ENCODE results near the gene ORC2. TPM values are rescaled to one million over a fixed set of nuclear protein-coding genes. Genes with fewer than 3 reads are reported as not detected.

ORC2 gene
- total RNA-seq, 1 experiment from 2014 or later: 17.7 TPM

DNA sequence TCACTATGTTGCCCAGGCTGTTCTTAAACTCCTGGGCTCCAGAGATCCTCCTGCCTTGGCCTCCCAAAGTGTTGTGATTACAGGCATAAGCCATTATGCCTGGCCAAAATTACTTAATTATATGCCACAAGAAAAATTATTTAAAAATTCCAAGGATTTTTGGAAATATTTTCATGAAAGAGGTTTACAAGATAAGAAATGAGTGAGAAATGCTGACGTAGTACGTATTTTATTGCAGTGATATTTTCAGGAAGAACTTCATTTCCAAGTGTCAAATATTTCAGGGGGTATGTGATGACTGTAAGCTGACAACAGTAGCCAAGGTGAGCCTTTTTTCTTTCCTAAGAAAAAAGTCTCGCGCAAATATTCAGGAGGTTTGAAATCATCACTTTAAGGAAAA, 53.5 kb downstream of the ORC2 start:
- CTCF ChIA-PET: no interaction called here
- H3K27ac ChIP-seq (ENCODE audit: low read length): no peak overlapping the region

DNA sequence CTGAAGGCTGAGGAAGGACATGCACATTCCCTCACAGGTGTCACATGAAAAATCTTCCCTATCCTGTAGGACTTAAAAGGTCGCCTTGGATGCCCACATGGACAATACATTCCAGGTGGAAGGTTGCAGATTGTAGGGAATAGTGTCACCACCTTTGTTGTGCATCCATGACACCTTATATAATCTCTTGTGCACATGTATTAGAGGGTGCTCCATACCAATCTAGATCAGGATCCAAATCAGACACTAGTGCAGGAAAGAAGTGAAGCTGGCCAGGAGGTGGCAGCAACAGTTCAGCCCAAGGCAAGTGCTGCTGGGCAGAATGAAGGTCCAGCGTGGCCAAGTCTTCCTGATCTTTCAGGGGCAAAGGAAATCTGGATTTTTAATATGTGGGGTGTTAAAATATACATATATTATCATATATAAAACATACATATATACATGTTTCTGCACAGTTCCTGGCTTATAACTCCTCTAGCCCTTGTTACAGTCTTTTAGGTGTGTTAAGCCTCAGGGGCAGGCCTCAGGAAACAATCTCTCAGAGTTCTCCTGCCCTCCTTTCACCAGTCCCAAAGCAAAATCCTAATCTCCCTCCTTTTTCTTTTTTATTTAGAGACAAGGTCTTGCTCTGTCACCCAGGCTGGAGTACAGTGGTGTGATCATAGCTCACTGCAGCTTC, 57.7 kb downstream of the ORC2 start:
- DNase-seq (peak; percentile 81), ATAC-seq (peak; percentile 86)
- BruUV-seq (replicated peaks): no TSS peak
- no peaks in the 10 kb centered on the region for H3K9me2 ChIP-seq (replicated peaks; ENCODE audit: low read length)
- H3K4me1 ChIP-seq (ENCODE audit: insufficient read depth, low read length): no peaks in the 10 kb centered on the region
- H3F3A ChIP-seq (ENCODE audit: low read length, unreplicated experiment): peaks cover 14% of the 10 kb centered on the region
- H3K79me2 ChIP-seq (ENCODE audit: low read length): no peaks in the 10 kb centered on the region
- ChIA-PET POLR2A (ENCODE audit: unreplicated experiment) (no interaction called here), CTCF (interaction anchor here (1.1 kb wide), 1 partner anchor 164 kb away, joined by 6 read pairs; no protein-coding TSS in a partner anchor)
- H3K4me3 ChIP-seq (ENCODE audit: low read length): no peak overlapping the region
- TF ChIP-seq EZH2 (IDR thresholded peaks at IDR 0.05; ENCODE audit: low read length, unreplicated experiment): no peak
- TF ChIP-seq EZH2phosphoT487 (IDR thresholded peaks at IDR 0.05; ENCODE audit: borderline replicate concordance, low read length): no peak
- TF ChIP-seq, protein P1, sequence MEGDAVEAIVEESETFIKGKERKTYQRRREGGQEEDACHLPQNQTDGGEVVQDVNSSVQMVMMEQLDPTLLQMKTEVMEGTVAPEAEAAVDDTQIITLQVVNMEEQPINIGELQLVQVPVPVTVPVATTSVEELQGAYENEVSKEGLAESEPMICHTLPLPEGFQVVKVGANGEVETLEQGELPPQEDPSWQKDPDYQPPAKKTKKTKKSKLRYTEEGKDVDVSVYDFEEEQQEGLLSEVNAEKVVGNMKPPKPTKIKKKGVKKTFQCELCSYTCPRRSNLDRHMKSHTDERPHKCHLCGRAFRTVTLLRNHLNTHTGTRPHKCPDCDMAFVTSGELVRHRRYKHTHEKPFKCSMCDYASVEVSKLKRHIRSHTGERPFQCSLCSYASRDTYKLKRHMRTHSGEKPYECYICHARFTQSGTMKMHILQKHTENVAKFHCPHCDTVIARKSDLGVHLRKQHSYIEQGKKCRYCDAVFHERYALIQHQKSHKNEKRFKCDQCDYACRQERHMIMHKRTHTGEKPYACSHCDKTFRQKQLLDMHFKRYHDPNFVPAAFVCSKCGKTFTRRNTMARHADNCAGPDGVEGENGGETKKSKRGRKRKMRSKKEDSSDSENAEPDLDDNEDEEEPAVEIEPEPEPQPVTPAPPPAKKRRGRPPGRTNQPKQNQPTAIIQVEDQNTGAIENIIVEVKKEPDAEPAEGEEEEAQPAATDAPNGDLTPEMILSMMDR (conservative IDR thresholded peaks at IDR 0.05; ENCODE audit: low read depth, low read length): peak; percentile 83
- no peak overlapping the region for H3K27ac ChIP-seq (ENCODE audit: low read length)
- H3K9ac ChIP-seq (ENCODE audit: low read length): no peak overlapping the region
- no peaks in the 10 kb centered on the region for H3K9me3 ChIP-seq (ENCODE audit: low read length)
- H4K20me1 ChIP-seq (ENCODE audit: low read length): no peaks in the 10 kb centered on the region
- no peaks in the 10 kb centered on the region for H3K27me3 ChIP-seq (ENCODE audit: low read length)
- peaks cover 43% of the 10 kb centered on the region for H3K36me3 ChIP-seq (ENCODE audit: low read depth, low read length)
- H2AFZ ChIP-seq (ENCODE audit: low read length): no peak overlapping the region
- H3K4me2 ChIP-seq (ENCODE audit: low read length): no peak overlapping the region
- intact Hi-C loops (cut with micrococcal nuclease): loop anchor here (1.0 to 5.0 kb wide), 3 partner anchors 164 to 272 kb away; no protein-coding TSS in a partner anchor

More for the DNA sequence above, 53.5 kb downstream of the ORC2 start:
- Histone ChIP-seq H3K79me2 (ENCODE audit: low read length) (no peaks in the 10 kb centered on the region), H3K27me3 (ENCODE audit: low read length) (no peaks in the 10 kb centered on the region), H3K4me1 (ENCODE audit: insufficient read depth, low read length) (no peaks in the 10 kb centered on the region), H3K36me3 (ENCODE audit: low read depth, low read length) (peaks cover 53% of the 10 kb centered on the region), H3K9ac (ENCODE audit: low read length) (no peak overlapping the region), H3K9me2 (replicated peaks; ENCODE audit: low read length) (no peaks in the 10 kb centered on the region), H3K4me3 (ENCODE audit: low read length) (no peak overlapping the region), H4K20me1 (ENCODE audit: low read length) (no peaks in the 10 kb centered on the region), H3F3A (ENCODE audit: low read length, unreplicated experiment) (peaks cover 9% of the 10 kb centered on the region), H3K9me3 (ENCODE audit: low read length) (no peaks in the 10 kb centered on the region), H2AFZ (ENCODE audit: low read length) (no peak overlapping the region), H3K4me2 (ENCODE audit: low read length) (no peak overlapping the region)
- intact Hi-C loops (cut with micrococcal nuclease): loop anchor here (5.0 kb wide), 1 partner anchor 247 kb away; no protein-coding TSS in a partner anchor
- BruUV-seq (replicated peaks): no TSS peak
- DNase-seq (no peak), ATAC-seq (no peak)
- TF ChIP-seq EZH2phosphoT487 (IDR thresholded peaks at IDR 0.05; ENCODE audit: borderline replicate concordance, low read length): no peak
- TF ChIP-seq, protein P1 (conservative IDR thresholded peaks at IDR 0.05; ENCODE audit: low read depth, low read length): no peak
- no peak for TF ChIP-seq EZH2 (IDR thresholded peaks at IDR 0.05; ENCODE audit: low read length, unreplicated experiment)
- POLR2A ChIA-PET (ENCODE audit: unreplicated experiment): no interaction called here
